Fibroblast of lung (primary cell): ENCODE data around the gene ANKRD50. TPM values are rescaled to one million over a fixed set of nuclear protein-coding genes. Genes with fewer than 3 reads are reported as not detected.

ENCODE experiments used
- DNase-seq, 2 donors: peaks; one replicate each; pipeline versions ENCODE4 v3.0.0 to v3.0.0-alpha.2; 2010; ENCODE audit warnings: low read depth in 2 of 2
- H2AFZ ChIP-seq: 2 replicates; pipeline ENCODE4 v1.5.1; 2012; ENCODE audit warnings: low read length, control low read depth, inconsistent platforms
- H3K27ac ChIP-seq: 2 replicates; pipeline ENCODE4 v1.5.1; 2011; ENCODE audit warnings: low read length, control low read depth; ENCODE audit not compliant: insufficient read depth
- H3K27me3 ChIP-seq: 2 replicates; pipeline ENCODE4 v1.5.1; 2011; ENCODE audit warnings: mild to moderate bottlenecking, low read length; ENCODE audit not compliant: control insufficient read depth, insufficient read depth
- H3K36me3 ChIP-seq: 2 replicates; pipeline ENCODE4 v1.5.1; 2011; ENCODE audit warnings: low read length; ENCODE audit not compliant: control insufficient read depth, insufficient read depth
- H3K4me1 ChIP-seq: 2 replicates; pipeline ENCODE4 v1.5.1; 2011; ENCODE audit warnings: low read length; ENCODE audit not compliant: control insufficient read depth, insufficient read depth; ENCODE audit errors: extremely low read depth
- H3K4me2 ChIP-seq: 2 replicates; pipeline ENCODE4 v1.5.1; 2011; ENCODE audit warnings: low read length, control low read depth; ENCODE audit not compliant: insufficient read depth; ENCODE audit errors: extremely low read depth
- H3K4me3 ChIP-seq, 4 experiments: fragments of 200-600 bp in 1 of 4; sonication (generic) in 1 of 4; replicated peaks in 1 of 4; 2 replicates each; pipeline ENCODE4 v1.5.1; 2011 to 2016; ENCODE audit warnings: low read length in 4 of 4, low read depth in 3 of 4, mild to moderate bottlenecking in 3 of 4, control low read depth in 2 of 4, inconsistent platforms in 1 of 4, mixed read lengths in 1 of 4; ENCODE audit not compliant: insufficient read depth in 1 of 4; ENCODE audit errors: control extremely low read depth in 1 of 4
- H3K79me2 ChIP-seq: 2 replicates; pipeline ENCODE4 v1.5.1; 2012; ENCODE audit warnings: mild to moderate bottlenecking, low read length, inconsistent platforms; ENCODE audit not compliant: control insufficient read depth, insufficient read depth
- H3K9ac ChIP-seq: 2 replicates; pipeline ENCODE4 v1.5.1; 2011; ENCODE audit warnings: mild to moderate bottlenecking, low read length, control low read depth; ENCODE audit not compliant: insufficient read depth
- H3K9me3 ChIP-seq: 2 replicates; pipeline ENCODE4 v1.5.1; 2012; ENCODE audit warnings: low read depth, low read length; ENCODE audit not compliant: control insufficient read depth, insufficient read depth
- H4K20me1 ChIP-seq: 2 replicates; pipeline ENCODE4 v1.5.1; 2011; ENCODE audit warnings: low read length; ENCODE audit not compliant: control insufficient read depth, insufficient read depth; ENCODE audit errors: extremely low read depth
- EZH2 ChIP-seq: IDR thresholded peaks from 2 replicates; pipeline ENCODE4 v1.5.1; 2012; ENCODE audit warnings: low read length, control low read depth, mild to moderate bottlenecking; ENCODE audit errors: missing control alignments
- polyA plus RNA-seq, 2 donors: library from polyadenylated mRNA; depleted of rRNA in 1 of 2; stranded (reverse) in 1 of 2; unstranded in 1 of 2; fragments of >200 nt; gene quantifications; 2 replicates each; pipeline ENCODE4 v1.2.1, GENCODE V29; 2011 to 2012; ENCODE audit warnings: missing spikeins in 1 of 2
- total RNA-seq: library from RNA; depleted of rRNA; stranded (reverse); fragments of >200 nt; gene quantifications from 2 replicates; pipeline ENCODE4 v1.2.1, GENCODE V29; 2014
- TF ChIP-seq, protein P1 (sequence below), 2 donors: IDR thresholded peaks in 1 of 2; conservative IDR thresholded peaks in 1 of 2; 1 replicate in 1 of 2; 2 replicates in 1 of 2; pipeline ENCODE4 v1.5.1; 2011 to 2012; ENCODE audit warnings: low read length in 2 of 2, control low read depth in 1 of 2, inconsistent platforms in 1 of 2, low read depth in 1 of 2, mild to moderate bottlenecking in 1 of 2

ANKRD50 gene
- total and polyA plus RNA-seq, 2 donors (not counting 1 experiment from before 2014, with no cell fraction given): 17.2 to 28.4 TPM

DNA sequence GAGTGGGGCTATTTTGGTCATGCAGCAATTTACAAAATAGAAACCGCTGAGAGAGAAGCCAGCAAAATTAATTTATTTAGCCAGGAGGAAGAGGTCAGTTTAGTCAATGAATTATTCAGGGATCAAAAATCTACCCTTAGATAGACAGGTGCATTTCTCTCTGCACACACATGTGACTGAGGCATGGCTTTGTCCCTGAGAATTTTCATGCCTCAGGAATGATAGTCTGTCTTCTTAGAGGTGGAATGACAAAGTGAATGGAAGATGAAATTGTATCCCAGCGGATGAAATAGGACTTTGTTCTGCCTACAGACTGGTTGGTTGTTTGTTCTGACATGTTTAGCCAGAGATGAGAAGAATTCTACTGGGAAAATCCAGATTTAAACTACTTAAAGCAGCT is 46.0 kb downstream of the ANKRD50 start:
- no peaks in the 10 kb centered on the region for H3K4me1 ChIP-seq
- peaks cover 4% of the 10 kb centered on the region for H3K36me3 ChIP-seq
- no peak for TF ChIP-seq EZH2
- TF ChIP-seq, protein P1, sequence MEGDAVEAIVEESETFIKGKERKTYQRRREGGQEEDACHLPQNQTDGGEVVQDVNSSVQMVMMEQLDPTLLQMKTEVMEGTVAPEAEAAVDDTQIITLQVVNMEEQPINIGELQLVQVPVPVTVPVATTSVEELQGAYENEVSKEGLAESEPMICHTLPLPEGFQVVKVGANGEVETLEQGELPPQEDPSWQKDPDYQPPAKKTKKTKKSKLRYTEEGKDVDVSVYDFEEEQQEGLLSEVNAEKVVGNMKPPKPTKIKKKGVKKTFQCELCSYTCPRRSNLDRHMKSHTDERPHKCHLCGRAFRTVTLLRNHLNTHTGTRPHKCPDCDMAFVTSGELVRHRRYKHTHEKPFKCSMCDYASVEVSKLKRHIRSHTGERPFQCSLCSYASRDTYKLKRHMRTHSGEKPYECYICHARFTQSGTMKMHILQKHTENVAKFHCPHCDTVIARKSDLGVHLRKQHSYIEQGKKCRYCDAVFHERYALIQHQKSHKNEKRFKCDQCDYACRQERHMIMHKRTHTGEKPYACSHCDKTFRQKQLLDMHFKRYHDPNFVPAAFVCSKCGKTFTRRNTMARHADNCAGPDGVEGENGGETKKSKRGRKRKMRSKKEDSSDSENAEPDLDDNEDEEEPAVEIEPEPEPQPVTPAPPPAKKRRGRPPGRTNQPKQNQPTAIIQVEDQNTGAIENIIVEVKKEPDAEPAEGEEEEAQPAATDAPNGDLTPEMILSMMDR (conservative IDR thresholded peaks at IDR 0.05 in 1 of 2, IDR thresholded peaks at IDR 0.05 in 1 of 2; ENCODE audit: low read depth in 1 of 2, low read length in 2 of 2): no peak
- no peak overlapping the region for H2AFZ ChIP-seq
- no peaks in the 10 kb centered on the region for H3K79me2 ChIP-seq
- H4K20me1 ChIP-seq: no peaks in the 10 kb centered on the region
- H3K27me3 ChIP-seq: no peaks in the 10 kb centered on the region
- H3K4me3 ChIP-seq: no peak overlapping the region
- H3K27ac ChIP-seq: no peak overlapping the region
- DNase-seq: no peak
- no peak overlapping the region for H3K4me2 ChIP-seq
- H3K9me3 ChIP-seq: no peaks in the 10 kb centered on the region
- H3K9ac ChIP-seq: no peak overlapping the region

DNA sequence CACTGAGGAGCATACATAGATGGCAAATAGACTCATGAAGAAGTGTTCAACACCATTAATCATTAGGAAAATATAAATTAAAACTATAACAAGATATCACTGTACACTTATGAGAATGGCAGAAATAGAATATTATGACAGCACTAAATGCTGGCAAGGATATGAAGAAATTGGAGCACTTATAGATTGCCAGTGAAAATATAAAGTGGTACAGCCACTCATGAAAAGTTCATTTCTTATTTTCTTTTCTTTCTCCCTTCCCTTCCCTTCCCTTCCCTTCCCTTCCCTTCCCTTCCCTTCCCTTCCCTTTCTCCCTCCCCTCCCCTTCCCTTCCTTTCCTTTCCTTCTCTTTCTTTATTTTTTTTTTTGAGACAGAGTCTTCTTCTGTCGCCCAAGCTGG is 53.7 kb downstream of the ANKRD50 start:
- Histone ChIP-seq H3K4me1 (no peaks in the 10 kb centered on the region), H3K9ac (no peak overlapping the region), H3K9me3 (no peaks in the 10 kb centered on the region), H3K27me3 (no peaks in the 10 kb centered on the region), H3K4me2 (no peak overlapping the region), H3K79me2 (no peaks in the 10 kb centered on the region), H3K27ac (no peak overlapping the region), H3K36me3 (no peaks in the 10 kb centered on the region), H2AFZ (no peak overlapping the region), H3K4me3 (no peak overlapping the region), H4K20me1 (no peaks in the 10 kb centered on the region)
- TF ChIP-seq EZH2: no peak
- TF ChIP-seq, protein P1 (conservative IDR thresholded peaks at IDR 0.05 in 1 of 2, IDR thresholded peaks at IDR 0.05 in 1 of 2; ENCODE audit: low read depth in 1 of 2, low read length in 2 of 2): no peak
- DNase-seq: no peak

DNA sequence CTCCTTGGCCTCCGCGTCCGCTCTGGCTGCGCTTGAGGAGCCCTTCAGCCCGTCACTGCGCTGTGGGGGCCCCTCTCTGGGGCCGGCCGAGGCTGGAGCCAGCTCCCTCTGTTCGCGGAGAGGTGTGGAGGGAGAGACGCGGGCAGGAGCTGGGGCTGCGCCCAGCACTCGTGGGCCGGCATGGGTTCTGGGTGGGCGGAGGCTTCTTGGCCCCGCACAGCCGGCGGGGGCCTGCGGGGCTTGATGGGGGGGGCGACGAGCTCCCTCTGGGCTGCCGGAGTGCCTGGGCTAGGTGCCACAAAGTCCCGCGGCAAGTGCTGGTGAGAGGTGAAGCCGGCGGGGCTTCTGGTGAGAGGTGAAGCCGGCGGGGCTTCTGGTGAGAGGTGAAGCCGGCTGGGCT is 61.9 kb downstream of the ANKRD50 start:
- Histone ChIP-seq H3K27ac (no peak overlapping the region), H3K4me3 (no peak overlapping the region), H3K79me2 (no peaks in the 10 kb centered on the region), H3K4me1 (no peaks in the 10 kb centered on the region), H3K36me3 (no peaks in the 10 kb centered on the region), H3K27me3 (no peaks in the 10 kb centered on the region), H3K9ac (no peak overlapping the region), H3K9me3 (no peaks in the 10 kb centered on the region), H2AFZ (no peak overlapping the region), H3K4me2 (no peak overlapping the region), H4K20me1 (no peaks in the 10 kb centered on the region)
- no peak for DNase-seq
- TF ChIP-seq, protein P1 (conservative IDR thresholded peaks at IDR 0.05 in 1 of 2, IDR thresholded peaks at IDR 0.05 in 1 of 2; ENCODE audit: low read depth in 1 of 2, low read length in 2 of 2): no peak
- TF ChIP-seq EZH2: no peak
